ENCODE data around the gene ATAD1.

The ATAD1 gene

DNA sequence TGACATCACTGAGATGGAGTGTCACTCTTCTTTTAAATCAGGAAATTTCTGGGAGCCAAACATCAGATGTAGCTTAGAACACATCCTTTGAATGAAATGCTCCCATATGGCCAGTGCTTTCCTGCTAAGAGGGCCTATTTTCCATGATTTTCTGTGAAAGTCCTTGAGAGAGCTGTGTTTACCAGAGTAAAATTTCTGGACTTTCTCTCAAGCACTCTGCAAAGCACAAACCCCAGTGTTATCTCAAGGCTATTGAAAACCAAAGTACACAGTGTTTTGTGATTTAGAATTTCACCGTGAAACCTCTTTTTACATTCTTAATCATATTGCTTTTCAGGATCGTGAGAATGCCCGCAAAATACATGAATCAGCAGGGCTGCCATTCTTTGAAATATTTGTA is 104.3 kb downstream of the ATAD1 start:
- DNase-seq (ENCODE audit: low spot score): no peak

GRCh38 chr10:87712913-87713616 is 105.0 kb downstream of the ATAD1 start:
- DNase-seq (ENCODE audit: low spot score): no peak

- DNase-seq (ENCODE audit: low spot score): no peak
Measured at GRCh38 chr10:87707254-87707653, 110.8 kb downstream of the ATAD1 start.

- no peak for DNase-seq (ENCODE audit: low spot score)
Measured at GRCh38 chr10:87706731-87707130, 111.3 kb downstream of the ATAD1 start.

GRCh38 chr10:87705339-87705738 is 112.7 kb downstream of the ATAD1 start:
- DNase-seq (ENCODE audit: low spot score): no peak

DNA sequence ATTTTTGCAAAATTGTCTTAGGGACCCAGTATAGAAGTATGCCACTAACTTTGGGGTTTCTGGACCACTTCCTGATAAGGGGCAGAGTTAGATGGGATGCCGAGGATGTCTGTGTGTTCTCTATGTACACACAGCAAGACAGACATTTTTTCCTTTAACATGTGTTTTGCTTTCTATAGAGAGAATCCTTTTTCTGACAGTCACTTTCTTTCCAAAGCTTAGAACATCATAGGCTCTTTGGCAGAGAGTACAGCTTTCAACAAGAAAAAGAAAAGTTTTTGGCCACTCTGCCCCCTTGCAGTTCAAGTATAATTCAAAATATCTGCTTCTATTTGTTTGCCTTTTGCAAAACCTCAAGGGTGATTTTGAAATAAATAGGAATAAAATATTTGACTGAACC is 114.3 kb downstream of the ATAD1 start:
- DNase-seq (ENCODE audit: low spot score): no peak

DNA sequence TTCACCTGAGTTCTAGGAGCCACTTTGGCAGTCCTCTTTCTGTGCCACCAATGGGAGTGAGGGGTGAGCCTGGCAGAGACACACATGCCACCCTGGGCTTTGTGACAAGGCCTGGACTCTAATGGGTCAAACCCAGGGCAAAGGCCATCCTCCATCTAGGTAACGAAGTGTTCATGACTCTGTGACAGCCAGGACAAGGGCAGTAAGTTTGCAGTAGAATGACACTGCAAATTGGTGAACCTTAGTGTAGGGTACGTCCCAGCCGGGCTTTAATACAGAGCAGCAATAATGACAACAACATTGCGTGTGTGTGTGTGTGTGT is 115.1 kb downstream of the ATAD1 start:
- no peak for DNase-seq (ENCODE audit: low spot score)

- no peak for DNase-seq (ENCODE audit: low spot score)
Measured at GRCh38 chr10:87702260-87702972, 115.6 kb downstream of the ATAD1 start.
